ENCODE data around the gene RCCD1.

Gene RCCD1

DNA sequence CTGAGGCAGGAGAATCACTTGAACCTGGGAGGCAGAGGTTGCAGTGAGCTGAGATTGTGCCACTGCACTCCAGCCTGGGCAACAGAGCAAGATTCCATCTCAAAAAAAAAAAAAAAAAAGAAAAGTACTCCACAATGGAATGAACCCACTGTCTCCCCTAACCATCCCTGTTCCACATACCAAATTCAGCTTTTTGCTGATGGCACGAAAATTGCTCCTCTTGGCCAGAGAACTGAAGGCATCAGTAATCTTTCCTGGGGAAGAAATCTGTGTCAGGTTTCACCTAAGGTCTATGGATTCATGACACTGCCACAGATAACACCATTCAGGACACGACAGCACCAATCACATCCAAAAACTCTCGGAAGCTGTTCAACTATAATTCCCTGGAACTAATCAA lies 46.5 kb downstream of the RCCD1 start:
- TF ChIP-seq, protein P1, sequence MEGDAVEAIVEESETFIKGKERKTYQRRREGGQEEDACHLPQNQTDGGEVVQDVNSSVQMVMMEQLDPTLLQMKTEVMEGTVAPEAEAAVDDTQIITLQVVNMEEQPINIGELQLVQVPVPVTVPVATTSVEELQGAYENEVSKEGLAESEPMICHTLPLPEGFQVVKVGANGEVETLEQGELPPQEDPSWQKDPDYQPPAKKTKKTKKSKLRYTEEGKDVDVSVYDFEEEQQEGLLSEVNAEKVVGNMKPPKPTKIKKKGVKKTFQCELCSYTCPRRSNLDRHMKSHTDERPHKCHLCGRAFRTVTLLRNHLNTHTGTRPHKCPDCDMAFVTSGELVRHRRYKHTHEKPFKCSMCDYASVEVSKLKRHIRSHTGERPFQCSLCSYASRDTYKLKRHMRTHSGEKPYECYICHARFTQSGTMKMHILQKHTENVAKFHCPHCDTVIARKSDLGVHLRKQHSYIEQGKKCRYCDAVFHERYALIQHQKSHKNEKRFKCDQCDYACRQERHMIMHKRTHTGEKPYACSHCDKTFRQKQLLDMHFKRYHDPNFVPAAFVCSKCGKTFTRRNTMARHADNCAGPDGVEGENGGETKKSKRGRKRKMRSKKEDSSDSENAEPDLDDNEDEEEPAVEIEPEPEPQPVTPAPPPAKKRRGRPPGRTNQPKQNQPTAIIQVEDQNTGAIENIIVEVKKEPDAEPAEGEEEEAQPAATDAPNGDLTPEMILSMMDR (IDR thresholded peaks at IDR 0.05; ENCODE audit: low read depth, low read length): no peak
- DNase-seq (ENCODE audit: extremely low read depth, low read depth): no peak

DNA sequence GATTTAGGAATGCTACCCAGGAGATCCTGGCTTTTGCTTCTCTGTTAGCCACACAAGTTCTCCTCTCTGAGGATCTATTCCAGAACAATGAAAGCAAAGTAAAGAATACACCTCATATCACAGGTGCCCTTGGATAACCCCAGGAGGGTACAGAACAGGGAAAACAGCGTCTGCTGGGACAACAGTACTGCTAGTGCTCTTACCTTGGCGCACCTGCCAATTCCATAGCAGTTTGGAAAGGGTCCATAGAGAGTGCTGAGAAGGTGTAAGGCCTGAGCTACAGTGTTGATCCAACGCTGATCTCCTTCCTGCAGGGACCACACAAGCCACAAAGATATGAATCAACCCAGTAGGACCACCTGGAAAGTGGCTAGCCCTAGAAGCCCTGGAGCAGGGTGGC lies 52.6 kb downstream of the RCCD1 start:
- DNase-seq (ENCODE audit: extremely low read depth, low read depth): no peak
- TF ChIP-seq, protein P1 (IDR thresholded peaks at IDR 0.05; ENCODE audit: low read depth, low read length): no peak

All from AG09319 (cell line).